HepG2 (cell line): Measurements from ENCODE around the gene JMJD8. TPM values are rescaled to one million over a fixed set of nuclear protein-coding genes. Genes with fewer than 3 reads are reported as not detected.

Experiments used
- BHLHE40 ChIP-seq: IDR thresholded peaks from 2 replicates; pipeline ENCODE4 v1.6.1; 2011; ENCODE audit warnings: low read length, improper control_type of control experiment
- ERF ChIP-seq: IDR thresholded peaks from 2 replicates; pipeline ENCODE4 v1.6.1; 2018; ENCODE audit warnings: missing biosample characterization, missing genetic modification reagents
- FOSL1 ChIP-seq: sonication (generic); formaldehyde crosslinking; IDR thresholded peaks from 2 replicates; pipeline ENCODE4 v1.9.0; 2021; ENCODE audit warnings: missing genetic modification reagents, borderline replicate concordance
- HIVEP1 ChIP-seq: sonication (generic); formaldehyde crosslinking; IDR thresholded peaks from 2 replicates; pipeline ENCODE4 v1.4.0; 2020; ENCODE audit warnings: mild to moderate bottlenecking, missing genetic modification reagents
- NBN ChIP-seq: fragments of 450-650 bp; conservative IDR thresholded peaks from 2 replicates; pipeline ENCODE4 v1.6.1; 2017
- NFIC ChIP-seq: IDR thresholded peaks from 2 replicates; pipeline ENCODE4 v1.6.1; 2012; ENCODE audit warnings: mild to moderate bottlenecking, low read length, inconsistent platforms
- RAD51 ChIP-seq: fragments of 450-650 bp; IDR thresholded peaks from 2 replicates; pipeline ENCODE4 v1.6.1; 2016; ENCODE audit warnings: borderline replicate concordance
- RARG ChIP-seq: sonication (generic); formaldehyde crosslinking; IDR thresholded peaks from 2 replicates; pipeline ENCODE4 v1.4.0; 2020; ENCODE audit warnings: low read depth, mild to moderate bottlenecking, missing genetic modification reagents
- ZBTB3 ChIP-seq: sonication (generic); formaldehyde crosslinking; IDR thresholded peaks from 2 replicates; pipeline ENCODE4 v1.4.0; 2020; ENCODE audit warnings: low read depth, mild to moderate bottlenecking, moderate library complexity, missing genetic modification reagents, borderline replicate concordance
- ZNF17 ChIP-seq: sonication (generic); formaldehyde crosslinking; IDR thresholded peaks from 2 replicates; pipeline ENCODE4 v1.5.0; 2020; ENCODE audit warnings: mild to moderate bottlenecking, missing genetic modification reagents
- ZNF180 ChIP-seq: sonication (generic); formaldehyde crosslinking; IDR thresholded peaks from 2 replicates; pipeline ENCODE4 v1.4.0; 2020; ENCODE audit warnings: low read depth, missing genetic modification reagents, borderline replicate concordance
- ZNF264 ChIP-seq: sonication (generic); formaldehyde crosslinking; IDR thresholded peaks from 2 replicates; pipeline ENCODE4 v1.4.0; 2020; ENCODE audit warnings: missing genetic modification reagents
- ZNF335 ChIP-seq: sonication (generic); formaldehyde crosslinking; IDR thresholded peaks from 2 replicates; pipeline ENCODE4 v1.4.0; 2020; ENCODE audit warnings: missing genetic modification reagents
- polyA plus RNA-seq, 8 experiments: library from polyadenylated mRNA; depleted of rRNA in 3 of 8; stranded (reverse) in 7 of 8; unstranded in 1 of 8; fragments of >200 nt; fragmentation: Illumina TruSeq in 4 of 8; extraction: Trizol in 4 of 8; gene quantifications; 2 replicates each; pipeline versions ENCODE4 v1.2.1 to v1.2.3, GENCODE V29; 2011 to 2016; ENCODE audit warnings: low read depth in 4 of 8, missing spikeins in 1 of 8, mixed read lengths in 1 of 8; ENCODE audit not compliant: insufficient read depth in 1 of 8
- total RNA-seq, 5 experiments: library from RNA; depleted of rRNA; stranded (reverse); fragments of >200 nt; fragmentation: Illumina TruSeq; extraction: Trizol; gene quantifications; 2 replicates each; pipeline ENCODE4 v1.2.3, GENCODE V29; 2016; ENCODE audit warnings: low read depth in 1 of 5
- TF ChIP-seq, protein P1 (sequence below): sonication (generic); formaldehyde crosslinking; IDR thresholded peaks from 2 replicates; pipeline ENCODE4 v1.5.1; 2020; ENCODE audit warnings: mild to moderate bottlenecking, missing genetic modification reagents, moderate library complexity
- TF ChIP-seq, protein P2 (sequence below): IDR thresholded peaks from 2 replicates; pipeline ENCODE4 v1.6.1; 2012; ENCODE audit warnings: inconsistent platforms
- TF ChIP-seq, protein P3 (sequence below): sonication (generic); formaldehyde crosslinking; IDR thresholded peaks from 2 replicates; pipeline ENCODE4 v1.5.1; 2020; ENCODE audit warnings: missing genetic modification reagents, mild to moderate bottlenecking, borderline replicate concordance
- TF ChIP-seq, protein P4 (sequence below): sonication (generic); formaldehyde crosslinking; IDR thresholded peaks from 2 replicates; pipeline ENCODE4 v1.4.0; 2020; ENCODE audit warnings: missing genetic modification reagents, borderline replicate concordance
- TF ChIP-seq, protein P5 (sequence below): sonication (generic); formaldehyde crosslinking; IDR thresholded peaks from 2 replicates; pipeline ENCODE4 v1.8.0; 2022; ENCODE audit warnings: missing genetic modification reagents, mild to moderate bottlenecking, moderate library complexity, borderline replicate concordance

Gene JMJD8
- total and polyA plus RNA-seq, 2 of the 13 experiments (the other 11 are each of a cell fraction or from before 2014, with no cell fraction given): 2.6 to 11.8 TPM

DNA sequence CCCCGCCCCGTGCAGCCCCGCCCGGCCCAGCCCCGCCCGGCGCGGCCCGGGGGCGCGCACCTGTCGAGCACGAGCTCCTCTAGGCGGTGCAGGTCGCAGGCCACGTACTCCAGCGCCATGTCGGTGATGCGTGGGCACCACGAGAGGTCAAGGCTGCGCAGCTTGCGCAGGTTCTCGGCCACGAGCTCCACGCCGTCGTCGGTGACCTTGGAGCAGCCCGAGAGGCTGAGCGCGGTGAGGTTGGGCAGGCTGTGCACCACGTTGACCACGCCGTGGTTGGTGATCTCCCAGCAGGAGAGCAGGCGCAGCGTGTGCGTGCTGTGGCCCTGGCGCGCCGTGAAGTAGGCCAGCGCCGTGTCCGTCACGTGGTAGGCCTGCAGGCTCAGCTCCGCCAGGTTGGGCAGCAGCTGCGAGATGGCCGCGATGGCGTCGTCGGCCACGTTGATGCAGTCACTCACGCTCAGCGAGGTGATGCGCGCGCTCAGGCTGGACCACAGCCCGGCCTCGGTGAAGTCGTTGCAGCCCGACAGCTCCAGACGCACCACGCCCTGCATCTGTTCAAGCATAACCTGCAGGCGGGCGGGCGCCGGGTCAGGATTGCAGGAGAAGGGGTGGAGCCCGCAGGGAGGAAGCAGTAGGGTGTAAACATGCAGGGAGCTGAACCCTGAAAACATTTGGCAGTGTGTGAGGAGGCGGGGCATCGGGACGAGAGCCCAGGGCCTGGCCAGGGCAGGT is 11.4 kb upstream of the JMJD8 start (continued):
- TF ChIP-seq, protein P1, sequence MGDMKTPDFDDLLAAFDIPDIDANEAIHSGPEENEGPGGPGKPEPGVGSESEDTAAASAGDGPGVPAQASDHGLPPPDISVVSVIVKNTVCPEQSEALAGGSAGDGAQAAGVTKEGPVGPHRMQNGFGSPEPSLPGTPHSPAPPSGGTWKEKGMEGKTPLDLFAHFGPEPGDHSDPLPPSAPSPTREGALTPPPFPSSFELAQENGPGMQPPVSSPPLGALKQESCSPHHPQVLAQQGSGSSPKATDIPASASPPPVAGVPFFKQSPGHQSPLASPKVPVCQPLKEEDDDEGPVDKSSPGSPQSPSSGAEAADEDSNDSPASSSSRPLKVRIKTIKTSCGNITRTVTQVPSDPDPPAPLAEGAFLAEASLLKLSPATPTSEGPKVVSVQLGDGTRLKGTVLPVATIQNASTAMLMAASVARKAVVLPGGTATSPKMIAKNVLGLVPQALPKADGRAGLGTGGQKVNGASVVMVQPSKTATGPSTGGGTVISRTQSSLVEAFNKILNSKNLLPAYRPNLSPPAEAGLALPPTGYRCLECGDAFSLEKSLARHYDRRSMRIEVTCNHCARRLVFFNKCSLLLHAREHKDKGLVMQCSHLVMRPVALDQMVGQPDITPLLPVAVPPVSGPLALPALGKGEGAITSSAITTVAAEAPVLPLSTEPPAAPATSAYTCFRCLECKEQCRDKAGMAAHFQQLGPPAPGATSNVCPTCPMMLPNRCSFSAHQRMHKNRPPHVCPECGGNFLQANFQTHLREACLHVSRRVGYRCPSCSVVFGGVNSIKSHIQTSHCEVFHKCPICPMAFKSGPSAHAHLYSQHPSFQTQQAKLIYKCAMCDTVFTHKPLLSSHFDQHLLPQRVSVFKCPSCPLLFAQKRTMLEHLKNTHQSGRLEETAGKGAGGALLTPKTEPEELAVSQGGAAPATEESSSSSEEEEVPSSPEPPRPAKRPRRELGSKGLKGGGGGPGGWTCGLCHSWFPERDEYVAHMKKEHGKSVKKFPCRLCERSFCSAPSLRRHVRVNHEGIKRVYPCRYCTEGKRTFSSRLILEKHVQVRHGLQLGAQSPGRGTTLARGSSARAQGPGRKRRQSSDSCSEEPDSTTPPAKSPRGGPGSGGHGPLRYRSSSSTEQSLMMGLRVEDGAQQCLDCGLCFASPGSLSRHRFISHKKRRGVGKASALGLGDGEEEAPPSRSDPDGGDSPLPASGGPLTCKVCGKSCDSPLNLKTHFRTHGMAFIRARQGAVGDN: peak; percentile 97
- TF ChIP-seq BHLHE40 (peak; percentile 25; the same call in 1 of the 2 replicates), ZNF17 (no peak), ZBTB3 (CRISPR knock-in tag) (no peak), RARG (no peak), ERF (CRISPR knock-in tag) (no peak), NFIC (no peak), FOSL1 (no peak), NBN (no peak), RAD51 (no peak), ZNF335 (CRISPR knock-in tag) (no peak), ZNF180 (CRISPR knock-in tag) (no peak), ZNF264 (no peak), HIVEP1 (CRISPR knock-in tag) (no peak)
- TF ChIP-seq, protein P2, sequence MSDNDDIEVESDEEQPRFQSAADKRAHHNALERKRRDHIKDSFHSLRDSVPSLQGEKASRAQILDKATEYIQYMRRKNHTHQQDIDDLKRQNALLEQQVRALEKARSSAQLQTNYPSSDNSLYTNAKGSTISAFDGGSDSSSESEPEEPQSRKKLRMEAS: peak; percentile 94
- TF ChIP-seq, protein P3, sequence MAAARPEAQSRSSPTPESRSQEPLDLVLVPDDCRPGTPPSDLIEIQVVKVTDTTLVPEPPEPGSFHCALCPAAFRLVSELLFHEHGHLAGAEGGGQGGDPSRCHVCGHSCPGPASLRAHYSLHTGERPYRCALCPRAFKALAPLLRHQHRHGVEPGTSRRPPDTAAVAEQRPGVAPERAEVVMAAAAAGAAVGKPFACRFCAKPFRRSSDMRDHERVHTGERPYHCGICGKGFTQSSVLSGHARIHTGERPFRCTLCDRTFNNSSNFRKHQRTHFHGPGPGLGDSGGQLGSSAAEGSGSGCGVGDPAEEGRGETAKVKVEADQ (CRISPR knock-in tag): no peak
- TF ChIP-seq, protein P4, sequence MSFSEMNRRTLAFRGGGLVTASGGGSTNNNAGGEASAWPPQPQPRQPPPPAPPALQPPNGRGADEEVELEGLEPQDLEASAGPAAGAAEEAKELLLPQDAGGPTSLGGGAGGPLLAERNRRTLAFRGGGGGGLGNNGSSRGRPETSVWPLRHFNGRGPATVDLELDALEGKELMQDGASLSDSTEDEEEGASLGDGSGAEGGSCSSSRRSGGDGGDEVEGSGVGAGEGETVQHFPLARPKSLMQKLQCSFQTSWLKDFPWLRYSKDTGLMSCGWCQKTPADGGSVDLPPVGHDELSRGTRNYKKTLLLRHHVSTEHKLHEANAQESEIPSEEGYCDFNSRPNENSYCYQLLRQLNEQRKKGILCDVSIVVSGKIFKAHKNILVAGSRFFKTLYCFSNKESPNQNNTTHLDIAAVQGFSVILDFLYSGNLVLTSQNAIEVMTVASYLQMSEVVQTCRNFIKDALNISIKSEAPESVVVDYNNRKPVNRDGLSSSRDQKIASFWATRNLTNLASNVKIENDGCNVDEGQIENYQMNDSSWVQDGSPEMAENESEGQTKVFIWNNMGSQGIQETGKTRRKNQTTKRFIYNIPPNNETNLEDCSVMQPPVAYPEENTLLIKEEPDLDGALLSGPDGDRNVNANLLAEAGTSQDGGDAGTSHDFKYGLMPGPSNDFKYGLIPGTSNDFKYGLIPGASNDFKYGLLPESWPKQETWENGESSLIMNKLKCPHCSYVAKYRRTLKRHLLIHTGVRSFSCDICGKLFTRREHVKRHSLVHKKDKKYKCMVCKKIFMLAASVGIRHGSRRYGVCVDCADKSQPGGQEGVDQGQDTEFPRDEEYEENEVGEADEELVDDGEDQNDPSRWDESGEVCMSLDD (CRISPR knock-in tag): no peak
- TF ChIP-seq, protein P5, sequence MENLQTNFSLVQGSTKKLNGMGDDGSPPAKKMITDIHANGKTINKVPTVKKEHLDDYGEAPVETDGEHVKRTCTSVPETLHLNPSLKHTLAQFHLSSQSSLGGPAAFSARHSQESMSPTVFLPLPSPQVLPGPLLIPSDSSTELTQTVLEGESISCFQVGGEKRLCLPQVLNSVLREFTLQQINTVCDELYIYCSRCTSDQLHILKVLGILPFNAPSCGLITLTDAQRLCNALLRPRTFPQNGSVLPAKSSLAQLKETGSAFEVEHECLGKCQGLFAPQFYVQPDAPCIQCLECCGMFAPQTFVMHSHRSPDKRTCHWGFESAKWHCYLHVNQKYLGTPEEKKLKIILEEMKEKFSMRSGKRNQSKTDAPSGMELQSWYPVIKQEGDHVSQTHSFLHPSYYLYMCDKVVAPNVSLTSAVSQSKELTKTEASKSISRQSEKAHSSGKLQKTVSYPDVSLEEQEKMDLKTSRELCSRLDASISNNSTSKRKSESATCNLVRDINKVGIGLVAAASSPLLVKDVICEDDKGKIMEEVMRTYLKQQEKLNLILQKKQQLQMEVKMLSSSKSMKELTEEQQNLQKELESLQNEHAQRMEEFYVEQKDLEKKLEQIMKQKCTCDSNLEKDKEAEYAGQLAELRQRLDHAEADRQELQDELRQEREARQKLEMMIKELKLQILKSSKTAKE (CRISPR knock-in tag): peak; percentile 63
